Measurements from ENCODE around the gene TTC7B.
A peak's percentile ranks its signal among the peaks of the same experiment; 100 is the strongest.

TTC7B gene

DNA sequence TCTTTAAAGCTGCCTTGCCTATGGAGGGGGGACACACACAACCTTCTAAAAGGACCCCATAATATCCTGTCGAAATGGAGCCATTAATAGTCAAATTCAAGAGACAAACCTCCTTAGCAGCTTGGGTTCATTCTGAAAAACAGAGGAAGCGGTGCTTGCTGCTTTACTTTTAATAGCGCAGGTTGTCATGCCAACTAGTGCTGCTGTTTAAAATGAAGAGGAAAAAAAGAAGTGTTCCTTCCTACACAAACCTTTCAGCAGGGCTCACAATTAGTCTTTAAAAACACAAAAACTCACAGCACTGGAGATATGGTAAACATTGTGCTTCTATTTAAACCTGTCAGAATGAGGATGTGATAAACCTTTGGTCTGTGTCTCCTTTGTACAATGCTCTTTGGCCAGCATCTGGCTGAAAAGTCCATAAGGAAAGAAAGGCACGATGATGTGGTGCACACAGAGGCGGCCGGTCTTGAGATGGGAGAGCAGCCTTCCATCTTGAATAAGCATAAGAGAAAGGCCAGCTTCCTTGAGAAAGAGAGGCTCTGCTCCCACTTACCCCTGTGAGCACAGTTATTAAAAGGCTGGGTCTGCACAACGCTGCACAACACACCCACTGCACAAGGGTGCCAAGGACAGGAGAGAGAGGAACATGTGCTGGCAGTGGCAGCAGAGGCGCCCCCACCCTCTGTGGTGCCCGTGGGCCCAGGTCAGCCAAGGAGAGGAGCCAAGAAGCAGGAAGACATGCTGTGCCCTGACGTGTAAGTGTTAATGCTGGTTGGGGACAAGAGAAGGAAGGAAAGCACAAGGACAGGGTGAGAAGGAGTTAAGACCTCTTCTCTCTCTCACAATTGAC, 144.6 kb downstream of the TTC7B start:
- H3K4me3 ChIP-seq (replicated peaks in 1 of 2; ENCODE audit: low read depth in 2 of 2, low read length in 2 of 2) = no peak overlapping the region
- TF ChIP-seq, protein P1, sequence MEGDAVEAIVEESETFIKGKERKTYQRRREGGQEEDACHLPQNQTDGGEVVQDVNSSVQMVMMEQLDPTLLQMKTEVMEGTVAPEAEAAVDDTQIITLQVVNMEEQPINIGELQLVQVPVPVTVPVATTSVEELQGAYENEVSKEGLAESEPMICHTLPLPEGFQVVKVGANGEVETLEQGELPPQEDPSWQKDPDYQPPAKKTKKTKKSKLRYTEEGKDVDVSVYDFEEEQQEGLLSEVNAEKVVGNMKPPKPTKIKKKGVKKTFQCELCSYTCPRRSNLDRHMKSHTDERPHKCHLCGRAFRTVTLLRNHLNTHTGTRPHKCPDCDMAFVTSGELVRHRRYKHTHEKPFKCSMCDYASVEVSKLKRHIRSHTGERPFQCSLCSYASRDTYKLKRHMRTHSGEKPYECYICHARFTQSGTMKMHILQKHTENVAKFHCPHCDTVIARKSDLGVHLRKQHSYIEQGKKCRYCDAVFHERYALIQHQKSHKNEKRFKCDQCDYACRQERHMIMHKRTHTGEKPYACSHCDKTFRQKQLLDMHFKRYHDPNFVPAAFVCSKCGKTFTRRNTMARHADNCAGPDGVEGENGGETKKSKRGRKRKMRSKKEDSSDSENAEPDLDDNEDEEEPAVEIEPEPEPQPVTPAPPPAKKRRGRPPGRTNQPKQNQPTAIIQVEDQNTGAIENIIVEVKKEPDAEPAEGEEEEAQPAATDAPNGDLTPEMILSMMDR (IDR thresholded peaks at IDR 0.05; ENCODE audit: low read depth, low read length) = no peak
- DNase-seq (ENCODE audit: low read depth in 2 of 2) = no peak

DNA sequence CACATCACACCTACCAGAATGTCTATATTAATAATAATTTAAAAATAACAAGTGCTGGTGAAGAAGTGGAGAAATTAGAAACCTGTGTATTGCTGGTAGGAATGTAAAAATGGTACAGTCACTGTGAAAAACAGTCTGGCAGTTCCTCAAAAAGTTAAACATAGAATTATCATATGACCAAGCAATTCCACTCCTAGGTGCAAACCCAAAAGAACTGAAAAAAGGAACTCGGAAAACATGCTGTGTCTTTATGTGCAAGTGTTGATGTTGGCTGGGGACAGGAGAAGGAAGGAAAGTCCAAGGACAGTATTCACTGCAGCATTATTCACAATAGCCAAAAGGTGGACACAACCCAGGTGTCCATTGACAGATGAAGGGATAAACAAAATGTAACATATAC, 146.5 kb downstream of the TTC7B start:
- TF ChIP-seq, protein P1 (IDR thresholded peaks at IDR 0.05; ENCODE audit: low read depth, low read length) = no peak
- H3K4me3 ChIP-seq (replicated peaks in 1 of 2; ENCODE audit: low read depth in 2 of 2, low read length in 2 of 2) = no peak overlapping the region
- no peak for DNase-seq (ENCODE audit: low read depth in 2 of 2)

DNA sequence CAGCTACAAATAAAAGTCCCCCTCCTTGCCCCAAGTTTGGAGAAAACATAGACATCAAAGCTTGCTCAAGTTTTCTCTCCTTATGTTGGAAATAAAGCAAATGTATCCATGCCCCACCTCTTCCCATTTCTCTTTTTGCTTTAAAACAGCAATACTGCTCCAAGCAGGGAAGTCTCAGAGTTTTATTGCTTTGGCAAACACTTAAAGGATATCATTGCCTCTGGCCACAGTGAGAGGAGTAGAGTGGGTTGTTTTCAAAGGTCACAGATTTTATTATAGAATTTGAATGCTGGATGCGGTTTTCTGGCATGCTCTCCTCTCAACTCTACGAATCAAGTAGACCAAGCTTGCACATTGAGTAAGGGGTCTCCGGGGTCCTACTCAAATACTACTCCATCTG, 149.7 kb downstream of the TTC7B start:
- no peak for DNase-seq (ENCODE audit: low read depth in 2 of 2)
- TF ChIP-seq, protein P1 (IDR thresholded peaks at IDR 0.05; ENCODE audit: low read depth, low read length) = no peak
- no peak overlapping the region for H3K4me3 ChIP-seq (replicated peaks in 1 of 2; ENCODE audit: low read depth in 2 of 2, low read length in 2 of 2)

DNA sequence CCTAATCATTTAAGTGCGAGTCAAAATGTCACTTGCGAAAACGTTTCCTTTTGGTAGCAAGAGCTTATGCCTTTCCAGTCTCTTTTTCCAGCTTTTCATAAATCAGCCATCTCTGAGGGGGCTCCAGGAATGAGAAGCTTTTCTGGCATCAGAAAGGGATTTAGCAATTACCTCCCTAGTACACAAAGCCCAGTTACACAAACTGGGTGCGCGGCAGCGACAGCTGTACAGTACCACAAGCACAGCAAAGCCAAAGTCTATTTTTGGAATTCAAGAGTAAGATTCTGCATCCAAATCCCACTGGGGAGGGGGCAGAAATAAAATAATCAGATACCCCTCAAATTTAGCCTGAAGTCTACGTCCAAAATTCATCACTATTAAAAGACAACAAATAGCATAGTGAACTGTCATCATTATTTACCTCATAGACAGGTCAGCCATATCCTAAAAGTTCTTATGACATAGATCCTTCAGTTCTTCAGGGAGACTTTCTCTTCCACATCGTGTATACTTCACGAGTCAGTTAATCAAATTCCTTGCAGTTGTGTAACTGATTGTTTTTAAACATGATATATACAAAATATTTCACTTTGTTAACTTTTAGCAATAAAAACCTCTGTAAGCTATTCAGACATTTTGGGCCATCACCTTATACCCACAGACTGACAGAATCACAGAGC, 150.8 kb downstream of the TTC7B start:
- no peak overlapping the region for H3K4me3 ChIP-seq (replicated peaks in 1 of 2; ENCODE audit: low read depth in 2 of 2, low read length in 2 of 2)
- TF ChIP-seq, protein P1 (IDR thresholded peaks at IDR 0.05; ENCODE audit: low read depth, low read length) = no peak

DNA sequence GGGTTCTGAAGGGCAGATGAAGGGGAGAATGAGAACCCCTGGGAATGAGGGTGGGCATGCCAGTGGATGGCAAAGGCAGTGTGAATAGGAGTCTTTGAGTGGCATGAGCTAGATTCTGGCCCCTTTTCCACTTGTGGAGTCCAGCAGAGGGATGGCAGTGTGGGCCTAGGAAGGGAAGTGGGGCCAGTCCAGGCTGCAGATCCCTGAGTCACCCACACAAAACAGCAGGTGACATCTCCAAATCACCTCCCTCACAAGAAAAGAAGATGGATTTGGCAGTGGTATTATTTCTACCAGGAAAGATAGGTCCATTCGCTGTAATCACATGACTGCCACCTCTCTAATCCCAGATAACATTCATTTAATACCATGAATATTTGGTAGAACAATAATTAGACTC, 151.3 kb downstream of the TTC7B start:
- H3K4me3 ChIP-seq (replicated peaks in 1 of 2; ENCODE audit: low read depth in 2 of 2, low read length in 2 of 2) = no peak overlapping the region
- TF ChIP-seq, protein P1 (IDR thresholded peaks at IDR 0.05; ENCODE audit: low read depth, low read length) = no peak
- DNase-seq (ENCODE audit: low read depth in 2 of 2) = no peak

More for the DNA sequence above, 150.8 kb downstream of the TTC7B start:
- DNase-seq (ENCODE audit: low read depth in 2 of 2) = peak in 1 of 2 donors; percentile 29

DNA sequence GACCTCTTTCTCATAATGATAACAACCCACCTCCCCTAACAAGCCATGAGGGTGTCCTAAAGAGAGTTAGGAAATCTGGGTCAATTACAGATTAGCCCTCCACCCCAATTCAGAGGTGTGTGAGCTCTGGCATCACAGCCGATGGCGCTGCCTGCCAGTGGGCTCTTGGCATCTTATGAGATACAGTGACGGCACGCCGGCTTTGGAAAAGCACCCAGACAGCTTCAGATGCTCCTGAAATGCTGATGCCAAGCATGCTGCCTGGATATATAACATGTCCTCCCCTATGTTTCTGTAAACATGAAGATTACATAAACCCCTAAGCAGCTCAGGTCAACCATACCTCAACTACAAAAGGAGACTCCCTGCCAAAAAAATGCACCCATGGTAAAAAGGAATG, 152.6 kb downstream of the TTC7B start:
- TF ChIP-seq, protein P1 (IDR thresholded peaks at IDR 0.05; ENCODE audit: low read depth, low read length) = no peak
- H3K4me3 ChIP-seq (replicated peaks in 1 of 2; ENCODE audit: low read depth in 2 of 2, low read length in 2 of 2) = no peak overlapping the region
- no peak for DNase-seq (ENCODE audit: low read depth in 2 of 2)
